Measurements from ENCODE around the gene CDC25B. TPM values are rescaled to one million over a fixed set of nuclear protein-coding genes. Genes with fewer than 3 reads are reported as not detected.

Gene CDC25B
- total and polyA plus RNA-seq, 2 of the 13 experiments (the other 11 are each of a cell fraction or from before 2014, with no cell fraction given) = 14.5 to 19.4 TPM

GRCh38 chr20:3749087-3749688 lies 46.9 kb upstream of the CDC25B start:
- Histone ChIP-seq H3K4me1 (ENCODE audit: insufficient read depth, low read length) (peaks cover 51% of the 10 kb centered on the region), H3K9me3 (ENCODE audit: low read length) (no peaks in the 10 kb centered on the region), H3K36me3 (replicated peaks in 1 of 2; ENCODE audit: control insufficient read depth in 1 of 2, insufficient read depth in 2 of 2, low read length in 2 of 2) (peaks cover 0 to 2% of the 10 kb centered on the region in 2 experiments; a peak in 3 of 5 replicates), H3K4me3 (replicated peaks in 1 of 3; ENCODE audit: insufficient read depth in 1 of 3, low read depth in 2 of 3, low read length in 3 of 3) (peak overlapping the region; percentile 25 to 73 (median 42); a peak in 5 of 6 replicates), H3K4me2 (ENCODE audit: low read depth, low read length) (peak overlapping the region; percentile 86), H3K27me3 (ENCODE audit: control insufficient read depth in 1 of 2, insufficient read depth in 2 of 2, low read length in 2 of 2) (peaks cover 7 to 43% of the 10 kb centered on the region in 2 experiments; a peak in 4 of 5 replicates), H3K27ac (ENCODE audit: extremely low read length, insufficient read depth, low read length) (no peak overlapping the region), H3K9ac (ENCODE audit: insufficient read depth, low read depth, low read length) (peak overlapping the region; percentile 38; the same call in 1 of the 2 replicates), H2AFZ (ENCODE audit: low read length) (no peak overlapping the region), H4K20me1 (ENCODE audit: insufficient read depth, low read length) (no peaks in the 10 kb centered on the region), H3K79me2 (ENCODE audit: insufficient read depth, low read length) (no peaks in the 10 kb centered on the region)
- no TSS peak for BruUV-seq (replicated peaks)
- FAIRE-seq (no peak), ATAC-seq (peak; percentile 10), DNase-seq (ENCODE audit: low spot score) (no peak)
- WGBS (ENCODE audit: low lambda C conversion rate) = 26% methylated on average over 24 of the region's 24 CpGs
- CTCF ChIA-PET (ENCODE audit: low intra/inter-chr PET ratio, low total read pairs) = interaction anchor here (1.3 to 2.9 kb wide), 7 partner anchors 20 to 73 kb away, joined by 5 to 45 read pairs (median 9); partner anchors contain the start of genes ADISSP, AP5S1 and SPEF1
- intact Hi-C loops (cut with micrococcal nuclease; ENCODE audit: unreplicated experiment) = loop anchor here (1.0 kb wide), 2 partner anchors 33 to 73 kb away; no protein-coding TSS in a partner anchor
- POLR2A ChIA-PET = interaction anchor here (1.2 to 2.8 kb wide), 3 partner anchors 9 to 20 kb away, joined by 4 to 13 read pairs (median 11); partner anchors contain the start of gene ADISSP
- in situ Hi-C loops (cut with HindIII; ENCODE audit: extremely low pct_ligation_motif_present, low pct_unique_long_range_greater_than_20kb) = no loop called here
- TF ChIP-seq RORA (CRISPR knock-in tag; IDR thresholded peaks at IDR 0.05) = no peak
- 0 out of 2 replicates have a peak, but pooled peaks have one; percentile 13 for TF ChIP-seq FOXM1 (CRISPR knock-in tag; IDR thresholded peaks at IDR 0.05)
- TF ChIP-seq, protein P1, sequence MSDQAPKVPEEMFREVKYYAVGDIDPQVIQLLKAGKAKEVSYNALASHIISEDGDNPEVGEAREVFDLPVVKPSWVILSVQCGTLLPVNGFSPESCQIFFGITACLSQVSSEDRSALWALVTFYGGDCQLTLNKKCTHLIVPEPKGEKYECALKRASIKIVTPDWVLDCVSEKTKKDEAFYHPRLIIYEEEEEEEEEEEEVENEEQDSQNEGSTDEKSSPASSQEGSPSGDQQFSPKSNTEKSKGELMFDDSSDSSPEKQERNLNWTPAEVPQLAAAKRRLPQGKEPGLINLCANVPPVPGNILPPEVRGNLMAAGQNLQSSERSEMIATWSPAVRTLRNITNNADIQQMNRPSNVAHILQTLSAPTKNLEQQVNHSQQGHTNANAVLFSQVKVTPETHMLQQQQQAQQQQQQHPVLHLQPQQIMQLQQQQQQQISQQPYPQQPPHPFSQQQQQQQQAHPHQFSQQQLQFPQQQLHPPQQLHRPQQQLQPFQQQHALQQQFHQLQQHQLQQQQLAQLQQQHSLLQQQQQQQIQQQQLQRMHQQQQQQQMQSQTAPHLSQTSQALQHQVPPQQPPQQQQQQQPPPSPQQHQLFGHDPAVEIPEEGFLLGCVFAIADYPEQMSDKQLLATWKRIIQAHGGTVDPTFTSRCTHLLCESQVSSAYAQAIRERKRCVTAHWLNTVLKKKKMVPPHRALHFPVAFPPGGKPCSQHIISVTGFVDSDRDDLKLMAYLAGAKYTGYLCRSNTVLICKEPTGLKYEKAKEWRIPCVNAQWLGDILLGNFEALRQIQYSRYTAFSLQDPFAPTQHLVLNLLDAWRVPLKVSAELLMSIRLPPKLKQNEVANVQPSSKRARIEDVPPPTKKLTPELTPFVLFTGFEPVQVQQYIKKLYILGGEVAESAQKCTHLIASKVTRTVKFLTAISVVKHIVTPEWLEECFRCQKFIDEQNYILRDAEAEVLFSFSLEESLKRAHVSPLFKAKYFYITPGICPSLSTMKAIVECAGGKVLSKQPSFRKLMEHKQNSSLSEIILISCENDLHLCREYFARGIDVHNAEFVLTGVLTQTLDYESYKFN (CRISPR knock-in tag; conservative IDR thresholded peaks at IDR 0.05) = no peak
- TF ChIP-seq ZNF496 (CRISPR knock-in tag; IDR thresholded peaks at IDR 0.05; ENCODE audit: insufficient replicate concordance) = no peak
- no peak for TF ChIP-seq TOE1 (CRISPR knock-in tag; IDR thresholded peaks at IDR 0.05)
- 0 out of 2 replicates have a peak, but pooled peaks have one; percentile 16 for TF ChIP-seq ZFAT (CRISPR knock-in tag; conservative IDR thresholded peaks at IDR 0.05)
- 0 out of 2 replicates have a peak, but pooled peaks have one; percentile 52 for TF ChIP-seq ZNF513 (CRISPR knock-in tag; conservative IDR thresholded peaks at IDR 0.05)
- TF ChIP-seq KDM5A (IDR thresholded peaks at IDR 0.05; ENCODE audit: borderline replicate concordance, low read length) = no peak
- no peak for TF ChIP-seq ZNF44 (CRISPR knock-in tag; IDR thresholded peaks at IDR 0.05)
- TF ChIP-seq, protein P2, sequence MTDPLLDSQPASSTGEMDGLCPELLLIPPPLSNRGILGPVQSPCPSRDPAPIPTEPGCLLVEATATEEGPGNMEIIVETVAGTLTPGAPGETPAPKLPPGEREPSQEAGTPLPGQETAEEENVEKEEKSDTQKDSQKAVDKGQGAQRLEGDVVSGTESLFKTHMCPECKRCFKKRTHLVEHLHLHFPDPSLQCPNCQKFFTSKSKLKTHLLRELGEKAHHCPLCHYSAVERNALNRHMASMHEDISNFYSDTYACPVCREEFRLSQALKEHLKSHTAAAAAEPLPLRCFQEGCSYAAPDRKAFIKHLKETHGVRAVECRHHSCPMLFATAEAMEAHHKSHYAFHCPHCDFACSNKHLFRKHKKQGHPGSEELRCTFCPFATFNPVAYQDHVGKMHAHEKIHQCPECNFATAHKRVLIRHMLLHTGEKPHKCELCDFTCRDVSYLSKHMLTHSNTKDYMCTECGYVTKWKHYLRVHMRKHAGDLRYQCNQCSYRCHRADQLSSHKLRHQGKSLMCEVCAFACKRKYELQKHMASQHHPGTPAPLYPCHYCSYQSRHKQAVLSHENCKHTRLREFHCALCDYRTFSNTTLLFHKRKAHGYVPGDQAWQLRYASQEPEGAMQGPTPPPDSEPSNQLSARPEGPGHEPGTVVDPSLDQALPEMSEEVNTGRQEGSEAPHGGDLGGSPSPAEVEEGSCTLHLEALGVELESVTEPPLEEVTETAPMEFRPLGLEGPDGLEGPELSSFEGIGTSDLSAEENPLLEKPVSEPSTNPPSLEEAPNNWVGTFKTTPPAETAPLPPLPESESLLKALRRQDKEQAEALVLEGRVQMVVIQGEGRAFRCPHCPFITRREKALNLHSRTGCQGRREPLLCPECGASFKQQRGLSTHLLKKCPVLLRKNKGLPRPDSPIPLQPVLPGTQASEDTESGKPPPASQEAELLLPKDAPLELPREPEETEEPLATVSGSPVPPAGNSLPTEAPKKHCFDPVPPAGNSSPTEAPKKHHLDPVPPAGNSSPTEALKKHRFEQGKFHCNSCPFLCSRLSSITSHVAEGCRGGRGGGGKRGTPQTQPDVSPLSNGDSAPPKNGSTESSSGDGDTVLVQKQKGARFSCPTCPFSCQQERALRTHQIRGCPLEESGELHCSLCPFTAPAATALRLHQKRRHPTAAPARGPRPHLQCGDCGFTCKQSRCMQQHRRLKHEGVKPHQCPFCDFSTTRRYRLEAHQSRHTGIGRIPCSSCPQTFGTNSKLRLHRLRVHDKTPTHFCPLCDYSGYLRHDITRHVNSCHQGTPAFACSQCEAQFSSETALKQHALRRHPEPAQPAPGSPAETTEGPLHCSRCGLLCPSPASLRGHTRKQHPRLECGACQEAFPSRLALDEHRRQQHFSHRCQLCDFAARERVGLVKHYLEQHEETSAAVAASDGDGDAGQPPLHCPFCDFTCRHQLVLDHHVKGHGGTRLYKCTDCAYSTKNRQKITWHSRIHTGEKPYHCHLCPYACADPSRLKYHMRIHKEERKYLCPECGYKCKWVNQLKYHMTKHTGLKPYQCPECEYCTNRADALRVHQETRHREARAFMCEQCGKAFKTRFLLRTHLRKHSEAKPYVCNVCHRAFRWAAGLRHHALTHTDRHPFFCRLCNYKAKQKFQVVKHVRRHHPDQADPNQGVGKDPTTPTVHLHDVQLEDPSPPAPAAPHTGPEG (CRISPR knock-in tag; IDR thresholded peaks at IDR 0.05) = no peak

Data from HepG2 (cell line).